ENCODE measurements around the gene LUC7L. TPM values are rescaled to one million over a fixed set of nuclear protein-coding genes. Genes with fewer than 3 reads are reported as not detected.
A peak's percentile ranks its signal among the peaks of the same experiment; 100 is the strongest.

Gene LUC7L
- total RNA-seq, 1 donor from 2014 or later, result 74.1 TPM

DNA sequence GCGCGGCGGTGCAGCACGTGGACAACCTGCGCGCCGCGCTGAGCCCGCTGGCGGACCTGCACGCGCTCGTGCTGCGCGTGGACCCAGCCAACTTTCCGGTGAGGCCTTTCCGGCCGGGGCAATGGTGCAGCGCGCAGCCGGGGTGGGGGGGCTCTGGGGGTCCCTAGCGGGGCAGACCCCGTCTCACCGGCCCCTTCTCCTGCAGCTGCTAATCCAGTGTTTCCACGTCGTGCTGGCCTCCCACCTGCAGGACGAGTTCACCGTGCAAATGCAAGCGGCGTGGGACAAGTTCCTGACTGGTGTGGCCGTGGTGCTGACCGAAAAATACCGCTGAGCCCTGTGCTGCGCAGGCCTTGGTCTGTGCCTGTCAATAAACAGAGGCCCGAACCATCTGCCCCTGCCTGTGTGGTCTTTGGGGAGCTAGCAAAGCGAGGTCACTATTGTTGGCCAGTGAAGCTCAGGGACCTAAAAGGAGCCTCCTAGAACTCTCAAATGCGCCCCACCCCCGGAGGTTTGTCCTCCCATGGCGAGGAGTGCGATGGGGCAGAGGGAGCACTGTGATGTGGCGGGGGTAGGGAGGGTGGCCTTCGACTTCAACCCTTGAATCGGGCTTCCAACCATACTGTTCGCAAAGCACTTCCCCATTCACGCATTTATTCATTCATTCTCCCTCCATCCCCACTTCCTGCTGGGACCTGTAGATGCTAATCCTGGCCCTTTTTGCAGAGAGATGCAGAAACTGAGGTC lies 62.7 kb downstream of the LUC7L start:
- Histone ChIP-seq H3K4me1 (ENCODE audit: insufficient read depth, low read length) (peaks cover 6% of the 10 kb centered on the region), H4K20me1 (ENCODE audit: insufficient read depth, low read length) (no peaks in the 10 kb centered on the region), H3K4me2 (ENCODE audit: low read length) (no peak overlapping the region), H3K9me3 (ENCODE audit: insufficient read depth, low read depth, low read length) (peaks cover 2% of the 10 kb centered on the region), H3K36me3 (ENCODE audit: insufficient read depth, low read length) (no peaks in the 10 kb centered on the region), H3K27me3 (ENCODE audit: insufficient read depth, low read length) (peaks cover 41% of the 10 kb centered on the region), H3K79me2 (ENCODE audit: insufficient read depth, low read length) (no peaks in the 10 kb centered on the region), H3K27ac (ENCODE audit: low read depth, low read length) (no peak overlapping the region), H3K4me3 (ENCODE audit: insufficient read depth, low read depth, low read length) (no peak overlapping the region), H2AFZ (ENCODE audit: low read depth, low read length) (no peak overlapping the region), H3K9ac (ENCODE audit: low read length) (no peak overlapping the region)
- Mint-ChIP-seq H3K27ac (ENCODE audit: unreplicated experiment) (no peak overlapping the region), H3K36me3 (ENCODE audit: low read depth, unreplicated experiment) (no peaks in the 10 kb centered on the region), H3K27me3 (ENCODE audit: low read depth, unreplicated experiment) (peaks cover 50% of the 10 kb centered on the region), H3K4me3 (ENCODE audit: unreplicated experiment) (no peak overlapping the region), H3K9me3 (ENCODE audit: unreplicated experiment) (peaks cover 11% of the 10 kb centered on the region), H3K4me1 (ENCODE audit: low read depth, unreplicated experiment) (peaks cover 2% of the 10 kb centered on the region)
- DNase-seq (ENCODE audit: low read depth) (no peak), FAIRE-seq (no peak)
- peak; percentile 76 for TF ChIP-seq EZH2 (IDR thresholded peaks at IDR 0.05; ENCODE audit: insufficient read depth, low read length)
- TF ChIP-seq, protein P1, sequence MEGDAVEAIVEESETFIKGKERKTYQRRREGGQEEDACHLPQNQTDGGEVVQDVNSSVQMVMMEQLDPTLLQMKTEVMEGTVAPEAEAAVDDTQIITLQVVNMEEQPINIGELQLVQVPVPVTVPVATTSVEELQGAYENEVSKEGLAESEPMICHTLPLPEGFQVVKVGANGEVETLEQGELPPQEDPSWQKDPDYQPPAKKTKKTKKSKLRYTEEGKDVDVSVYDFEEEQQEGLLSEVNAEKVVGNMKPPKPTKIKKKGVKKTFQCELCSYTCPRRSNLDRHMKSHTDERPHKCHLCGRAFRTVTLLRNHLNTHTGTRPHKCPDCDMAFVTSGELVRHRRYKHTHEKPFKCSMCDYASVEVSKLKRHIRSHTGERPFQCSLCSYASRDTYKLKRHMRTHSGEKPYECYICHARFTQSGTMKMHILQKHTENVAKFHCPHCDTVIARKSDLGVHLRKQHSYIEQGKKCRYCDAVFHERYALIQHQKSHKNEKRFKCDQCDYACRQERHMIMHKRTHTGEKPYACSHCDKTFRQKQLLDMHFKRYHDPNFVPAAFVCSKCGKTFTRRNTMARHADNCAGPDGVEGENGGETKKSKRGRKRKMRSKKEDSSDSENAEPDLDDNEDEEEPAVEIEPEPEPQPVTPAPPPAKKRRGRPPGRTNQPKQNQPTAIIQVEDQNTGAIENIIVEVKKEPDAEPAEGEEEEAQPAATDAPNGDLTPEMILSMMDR (IDR thresholded peaks at IDR 0.05; ENCODE audit: insufficient read depth, low read depth, low read length), result no peak

DNA sequence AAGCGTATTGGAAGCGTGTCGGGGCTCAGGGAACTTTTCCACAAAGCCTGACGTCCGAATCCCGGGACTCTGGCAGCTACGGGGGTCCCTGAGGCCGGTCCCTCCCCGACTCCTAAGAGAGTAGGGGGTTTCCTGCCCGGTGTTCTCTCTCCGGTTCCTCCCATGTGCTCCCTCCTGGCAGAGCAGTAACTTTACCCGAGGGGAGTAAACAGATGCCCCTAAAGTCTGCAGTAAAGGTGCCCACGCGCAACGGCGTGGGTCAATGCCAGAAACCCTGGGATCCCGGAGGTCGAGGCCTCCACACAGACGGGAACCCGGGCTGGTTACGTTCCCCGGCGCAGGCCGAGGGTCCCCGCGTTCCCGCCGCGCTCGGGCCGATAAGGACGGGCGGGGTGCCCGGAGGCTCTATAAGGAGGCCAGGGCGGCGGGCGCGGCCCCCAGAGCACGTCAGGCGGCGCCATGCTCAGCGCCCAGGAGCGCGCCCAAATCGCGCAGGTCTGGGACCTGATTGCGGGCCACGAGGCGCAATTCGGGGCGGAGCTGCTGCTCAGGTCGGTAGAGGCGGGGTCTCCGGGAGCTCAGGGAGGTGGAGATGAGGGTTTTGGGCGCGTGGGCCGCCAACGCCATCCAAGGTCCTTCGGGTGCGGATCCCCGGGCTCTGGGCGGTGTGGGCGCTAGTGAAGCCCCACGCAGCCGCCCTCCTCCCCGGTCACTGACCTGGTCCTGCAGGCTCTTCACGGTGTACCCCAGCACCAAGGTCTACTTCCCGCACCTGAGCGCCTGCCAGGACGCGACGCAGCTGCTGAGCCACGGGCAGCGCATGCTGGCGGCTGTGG lies 63.5 kb downstream of the LUC7L start, which contains the start of gene HBM:
Gene HBM, plus strand, starts transcription at position 440 of the 836 bp plus-strand sequence. Its CDS starts 20 bp downstream, at position 460.
- Mint-ChIP-seq H3K27ac (ENCODE audit: unreplicated experiment) (no peak within 1 kb of the TSS), H3K36me3 (ENCODE audit: low read depth, unreplicated experiment) (no peaks in the 10 kb centered on the region), H3K27me3 (ENCODE audit: low read depth, unreplicated experiment) (peaks cover 50% of the 10 kb centered on the region), H3K4me1 (ENCODE audit: low read depth, unreplicated experiment) (peaks cover 2% of the 10 kb centered on the region), H3K4me3 (ENCODE audit: unreplicated experiment) (no peak within 1 kb of the TSS), H3K9me3 (ENCODE audit: unreplicated experiment) (peaks cover 10% of the 10 kb centered on the region)
- Histone ChIP-seq H3K79me2 (ENCODE audit: insufficient read depth, low read length) (no peaks in the 10 kb centered on the region), H3K27ac (ENCODE audit: low read depth, low read length) (no peak within 1 kb of the TSS), H3K27me3 (ENCODE audit: insufficient read depth, low read length) (peaks cover 39% of the 10 kb centered on the region), H4K20me1 (ENCODE audit: insufficient read depth, low read length) (no peaks in the 10 kb centered on the region), H3K4me3 (ENCODE audit: insufficient read depth, low read depth, low read length) (no peak within 1 kb of the TSS), H2AFZ (ENCODE audit: low read depth, low read length) (no peak within 1 kb of the TSS), H3K4me1 (ENCODE audit: insufficient read depth, low read length) (peaks cover 6% of the 10 kb centered on the region), H3K36me3 (ENCODE audit: insufficient read depth, low read length) (no peaks in the 10 kb centered on the region), H3K4me2 (ENCODE audit: low read length) (peak within 1 kb of the TSS; percentile 48), H3K9me3 (ENCODE audit: insufficient read depth, low read depth, low read length) (peaks cover 2% of the 10 kb centered on the region), H3K9ac (ENCODE audit: low read length) (no peak within 1 kb of the TSS)
- peak; percentile 84 for TF ChIP-seq EZH2 (IDR thresholded peaks at IDR 0.05; ENCODE audit: insufficient read depth, low read length)
- TF ChIP-seq, protein P1 (IDR thresholded peaks at IDR 0.05; ENCODE audit: insufficient read depth, low read depth, low read length), result no peak
- DNase-seq (ENCODE audit: low read depth) (no peak), FAIRE-seq (no peak)
